WERI-Rb-1 (cell line): Measurements from ENCODE around the gene LYRM4.

Experiments used
- DNase-seq: peaks from one replicate; pipeline ENCODE4 v3.0.0-alpha.2; 2020
- H3K27ac ChIP-seq: fragments of 250-450 bp; sonication (Bioruptor Pico); 2 replicates; pipeline ENCODE4 v1.5.1; 2020; ENCODE audit warnings: mild to moderate bottlenecking, moderate library complexity
- H3K27me3 ChIP-seq: fragments of 250-450 bp; sonication (Bioruptor Pico); 2 replicates; pipeline ENCODE4 v1.5.1; 2021; ENCODE audit warnings: mild to moderate bottlenecking, low read depth, moderate library complexity; ENCODE audit not compliant: insufficient read depth, severe bottlenecking
- H3K36me3 ChIP-seq: fragments of 250-450 bp; sonication (Bioruptor Pico); 2 replicates; pipeline ENCODE4 v1.5.1; 2020; ENCODE audit warnings: mild to moderate bottlenecking, moderate library complexity
- H3K4me3 ChIP-seq: 2 replicates; pipeline ENCODE4 v1.5.1; 2011; ENCODE audit warnings: low read depth, mild to moderate bottlenecking, control low read depth, low read length
- H3K9me3 ChIP-seq: fragments of 250-450 bp; sonication (Bioruptor Pico); 2 replicates; pipeline ENCODE4 v1.5.1; 2021; ENCODE audit warnings: mild to moderate bottlenecking, moderate library complexity; ENCODE audit not compliant: severe bottlenecking
- CTCF ChIP-seq: IDR thresholded peaks from 2 replicates; pipeline ENCODE4 v1.5.1; 2011; ENCODE audit warnings: low read depth, mild to moderate bottlenecking, control low read depth, inconsistent platforms, low read length

LYRM4 gene

GRCh38 chr6:5192135-5192794 is 68.5 kb downstream of the LYRM4 start:
- Histone ChIP-seq H3K27me3 (no peaks in the 10 kb centered on the region), H3K27ac (no peak overlapping the region), H3K36me3 (peaks cover 21% of the 10 kb centered on the region), H3K9me3 (no peaks in the 10 kb centered on the region), H3K4me3 (no peak overlapping the region)
- no peak for DNase-seq
- no peak for TF ChIP-seq CTCF

GRCh38 chr6:5191722-5192121 is 69.0 kb downstream of the LYRM4 start:
- Histone ChIP-seq H3K27ac (no peak overlapping the region), H3K36me3 (peaks cover 21% of the 10 kb centered on the region), H3K4me3 (no peak overlapping the region), H3K27me3 (no peaks in the 10 kb centered on the region), H3K9me3 (no peaks in the 10 kb centered on the region)
- no peak for DNase-seq
- no peak for TF ChIP-seq CTCF

GRCh38 chr6:5191222-5191621 is 69.5 kb downstream of the LYRM4 start:
- H3K27ac ChIP-seq, result no peak overlapping the region

GRCh38 chr6:5190507-5190906 is 70.2 kb downstream of the LYRM4 start:
- TF ChIP-seq CTCF, result no peak
- Histone ChIP-seq H3K36me3 (peaks cover 10% of the 10 kb centered on the region), H3K27me3 (no peaks in the 10 kb centered on the region), H3K27ac (no peak overlapping the region), H3K9me3 (no peaks in the 10 kb centered on the region), H3K4me3 (no peak overlapping the region)
- no peak for DNase-seq

More at GRCh38 chr6:5191222-5191621, 69.5 kb downstream of the LYRM4 start:
- no peaks in the 10 kb centered on the region for H3K9me3 ChIP-seq
- H3K36me3 ChIP-seq, result peaks cover 18% of the 10 kb centered on the region
- no peak for TF ChIP-seq CTCF
- no peak for DNase-seq
- H3K27me3 ChIP-seq, result no peaks in the 10 kb centered on the region
- no peak overlapping the region for H3K4me3 ChIP-seq

- DNase-seq, result no peak
- Histone ChIP-seq H3K27ac (no peak overlapping the region), H3K36me3 (no peaks in the 10 kb centered on the region; the same call in 1 of the 2 replicates), H3K9me3 (no peaks in the 10 kb centered on the region), H3K27me3 (no peaks in the 10 kb centered on the region), H3K4me3 (no peak overlapping the region)
- no peak for TF ChIP-seq CTCF
Observed at GRCh38 chr6:5188646-5189045, 72.1 kb downstream of the LYRM4 start.

DNA sequence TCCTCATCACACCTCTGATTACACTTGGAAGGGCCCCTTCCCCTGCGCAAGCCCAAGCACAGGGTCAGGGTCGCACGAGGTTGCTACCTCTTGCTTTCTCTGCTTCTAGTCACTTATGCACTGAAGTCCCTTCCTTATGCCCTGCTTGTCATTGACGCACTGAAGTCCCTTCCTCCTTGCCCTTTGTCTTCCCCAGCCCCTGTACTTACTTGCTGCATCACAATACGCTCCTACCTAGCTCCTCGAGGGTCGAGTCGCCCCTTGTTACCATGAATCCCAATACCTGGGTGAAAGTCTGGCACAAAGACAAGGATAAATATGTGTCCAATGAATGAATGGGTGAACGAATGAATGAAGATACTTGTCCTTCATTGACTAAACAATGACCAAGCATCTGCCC is 75.9 kb downstream of the LYRM4 start:
- no peak overlapping the region for H3K4me3 ChIP-seq
- H3K27me3 ChIP-seq, result no peaks in the 10 kb centered on the region
- no peak for TF ChIP-seq CTCF
- H3K9me3 ChIP-seq, result no peaks in the 10 kb centered on the region
- H3K27ac ChIP-seq, result no peak overlapping the region
- no peaks in the 10 kb centered on the region for H3K36me3 ChIP-seq
- DNase-seq, result no peak
